Activated gamma-delta T cell treated with anti-CD3 and anti-CD28 coated beads, Interleukin-2, amount 50 U/mL, for 16 hours (primary cell): ENCODE data around the gene VAV1.

ENCODE experiments used
- DNase-seq: peaks from one replicate; pipeline ENCODE4 v3.0.0-alpha.2; 2020; ENCODE audit warnings: low read depth

Gene VAV1, protein sequence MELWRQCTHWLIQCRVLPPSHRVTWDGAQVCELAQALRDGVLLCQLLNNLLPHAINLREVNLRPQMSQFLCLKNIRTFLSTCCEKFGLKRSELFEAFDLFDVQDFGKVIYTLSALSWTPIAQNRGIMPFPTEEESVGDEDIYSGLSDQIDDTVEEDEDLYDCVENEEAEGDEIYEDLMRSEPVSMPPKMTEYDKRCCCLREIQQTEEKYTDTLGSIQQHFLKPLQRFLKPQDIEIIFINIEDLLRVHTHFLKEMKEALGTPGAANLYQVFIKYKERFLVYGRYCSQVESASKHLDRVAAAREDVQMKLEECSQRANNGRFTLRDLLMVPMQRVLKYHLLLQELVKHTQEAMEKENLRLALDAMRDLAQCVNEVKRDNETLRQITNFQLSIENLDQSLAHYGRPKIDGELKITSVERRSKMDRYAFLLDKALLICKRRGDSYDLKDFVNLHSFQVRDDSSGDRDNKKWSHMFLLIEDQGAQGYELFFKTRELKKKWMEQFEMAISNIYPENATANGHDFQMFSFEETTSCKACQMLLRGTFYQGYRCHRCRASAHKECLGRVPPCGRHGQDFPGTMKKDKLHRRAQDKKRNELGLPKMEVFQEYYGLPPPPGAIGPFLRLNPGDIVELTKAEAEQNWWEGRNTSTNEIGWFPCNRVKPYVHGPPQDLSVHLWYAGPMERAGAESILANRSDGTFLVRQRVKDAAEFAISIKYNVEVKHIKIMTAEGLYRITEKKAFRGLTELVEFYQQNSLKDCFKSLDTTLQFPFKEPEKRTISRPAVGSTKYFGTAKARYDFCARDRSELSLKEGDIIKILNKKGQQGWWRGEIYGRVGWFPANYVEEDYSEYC

DNA sequence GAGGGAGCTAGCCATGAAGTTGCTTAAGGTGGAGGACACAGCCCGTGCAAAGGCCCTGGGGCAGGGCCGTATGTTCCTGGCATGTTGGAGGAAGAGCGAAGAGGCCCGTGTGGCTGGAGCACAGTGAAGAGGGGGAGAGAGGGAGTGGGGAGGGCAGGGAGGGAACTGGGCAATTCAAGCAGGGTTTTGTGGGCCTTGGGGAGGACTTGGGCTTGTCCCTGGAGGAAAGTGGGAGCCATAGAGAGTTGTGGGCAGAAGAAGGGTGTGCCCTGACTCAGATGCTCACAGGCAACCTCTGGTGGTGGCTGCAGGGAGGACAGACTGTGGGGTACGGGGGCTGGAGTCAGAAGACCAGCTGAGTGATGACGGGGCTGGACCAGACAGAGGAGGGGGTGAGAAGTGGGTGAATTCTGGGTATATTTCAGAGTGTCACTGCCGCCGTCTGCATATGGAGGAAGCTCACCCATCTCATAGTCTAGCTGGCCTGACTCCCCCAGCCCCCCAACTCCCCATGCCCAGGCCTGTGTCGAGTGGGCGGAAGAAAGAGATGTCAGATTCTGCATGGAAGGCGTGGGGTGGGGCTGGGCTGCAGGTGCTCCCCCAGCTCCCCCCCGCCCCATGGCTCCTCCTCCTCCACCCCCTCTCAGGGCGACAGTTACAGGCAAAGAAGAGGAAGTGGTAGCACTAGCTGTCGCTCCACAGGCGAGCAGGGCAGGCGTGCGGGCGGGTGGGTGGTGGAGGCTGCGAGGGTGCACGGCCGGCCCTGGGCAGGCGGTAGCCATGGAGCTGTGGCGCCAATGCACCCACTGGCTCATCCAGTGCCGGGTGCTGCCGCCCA lies at the start of gene VAV1:
Gene VAV1 (plus strand): TSS at position 681 of the 838 bp plus-strand sequence. CDS start 100 bp downstream, at position 781.
- DNase-seq: peak; percentile 72

DNA sequence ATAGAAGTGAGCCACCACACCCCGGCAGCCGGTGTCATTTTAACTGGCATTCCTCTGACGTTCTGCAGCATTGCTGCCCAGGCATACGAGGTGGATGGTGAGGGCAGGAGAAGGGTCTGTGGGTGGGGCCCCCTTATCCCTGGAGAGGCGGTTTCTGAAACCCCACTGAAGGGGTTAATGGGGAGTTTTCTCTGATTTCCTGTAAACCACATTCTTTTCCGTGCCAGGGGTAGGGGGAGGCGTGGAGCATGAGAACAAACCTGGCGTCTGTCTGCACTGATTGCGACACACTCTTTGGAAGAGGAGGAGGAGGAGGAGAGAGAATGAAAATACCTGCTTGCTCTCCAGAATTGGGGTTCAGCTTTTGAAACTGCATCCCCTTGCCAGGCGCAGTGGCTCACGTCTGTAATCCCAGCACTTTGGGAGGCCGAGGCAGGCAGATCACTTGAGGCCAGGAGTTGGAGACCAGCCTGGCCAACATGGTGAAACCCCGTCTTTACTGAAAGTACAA lies 49.3 kb upstream of the VAV1 start:
- no peak for DNase-seq

DNA sequence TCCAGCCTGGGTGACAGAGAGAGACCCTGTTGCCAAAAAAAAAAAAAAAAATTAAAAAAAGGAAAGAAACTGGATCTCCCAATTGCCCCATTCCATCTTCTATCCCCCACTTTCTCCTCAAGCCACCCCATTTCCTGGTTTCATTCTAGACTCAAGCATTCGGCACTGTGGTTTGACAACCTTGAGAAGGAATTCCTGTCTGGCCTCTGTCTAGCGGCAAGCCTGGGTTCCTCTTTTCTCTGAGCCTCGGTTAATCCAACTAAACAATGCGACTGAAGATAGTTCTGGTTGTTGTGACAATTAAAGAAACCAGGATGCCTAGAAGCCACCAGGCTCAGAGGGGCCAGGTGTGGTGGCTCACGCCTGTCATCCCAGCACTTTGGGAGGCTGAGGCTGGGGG lies 48.8 kb upstream of the VAV1 start:
- DNase-seq: no peak

DNA sequence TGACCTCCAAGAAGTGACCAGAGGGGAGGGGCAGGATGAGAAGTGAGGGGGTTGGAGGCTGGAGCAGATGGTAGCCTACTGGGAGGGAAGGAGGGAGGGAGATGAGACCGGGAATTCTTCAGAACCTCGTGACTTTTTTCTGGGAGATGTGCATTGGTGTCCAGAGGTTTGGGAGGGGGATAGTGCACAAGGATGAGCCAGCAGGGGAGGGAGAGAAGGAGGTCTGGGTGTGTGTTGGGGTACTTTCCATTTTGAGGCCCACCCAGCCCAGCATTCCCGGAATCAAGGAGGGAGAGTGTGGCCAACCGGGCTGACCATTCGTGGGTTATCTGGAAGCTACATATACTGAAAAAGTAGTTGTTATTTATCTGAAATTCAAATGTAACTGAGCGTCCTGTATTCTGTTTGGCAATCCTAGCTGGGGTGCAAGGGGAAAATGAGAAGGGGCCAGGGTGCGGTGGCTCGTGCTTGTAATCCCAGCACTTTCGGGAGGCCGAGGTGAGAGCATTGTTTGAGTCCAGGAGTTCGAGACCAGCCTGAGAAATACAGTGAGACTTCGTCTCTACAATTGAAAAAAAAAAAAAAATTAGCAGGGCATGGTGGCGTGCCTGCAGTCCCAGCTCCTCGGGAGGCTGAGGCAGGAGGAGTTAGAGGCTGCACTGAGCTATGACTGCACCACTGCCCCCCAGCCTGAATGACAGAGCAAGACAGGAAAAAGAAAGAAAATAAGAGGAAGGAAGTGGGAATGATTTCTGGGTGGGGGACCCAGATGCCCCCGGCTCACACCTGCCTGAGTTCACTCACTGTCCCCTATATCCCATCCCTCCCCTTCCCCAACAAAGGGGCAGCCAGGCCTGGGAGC lies 47.6 kb upstream of the VAV1 start:
- DNase-seq: no peak

DNA sequence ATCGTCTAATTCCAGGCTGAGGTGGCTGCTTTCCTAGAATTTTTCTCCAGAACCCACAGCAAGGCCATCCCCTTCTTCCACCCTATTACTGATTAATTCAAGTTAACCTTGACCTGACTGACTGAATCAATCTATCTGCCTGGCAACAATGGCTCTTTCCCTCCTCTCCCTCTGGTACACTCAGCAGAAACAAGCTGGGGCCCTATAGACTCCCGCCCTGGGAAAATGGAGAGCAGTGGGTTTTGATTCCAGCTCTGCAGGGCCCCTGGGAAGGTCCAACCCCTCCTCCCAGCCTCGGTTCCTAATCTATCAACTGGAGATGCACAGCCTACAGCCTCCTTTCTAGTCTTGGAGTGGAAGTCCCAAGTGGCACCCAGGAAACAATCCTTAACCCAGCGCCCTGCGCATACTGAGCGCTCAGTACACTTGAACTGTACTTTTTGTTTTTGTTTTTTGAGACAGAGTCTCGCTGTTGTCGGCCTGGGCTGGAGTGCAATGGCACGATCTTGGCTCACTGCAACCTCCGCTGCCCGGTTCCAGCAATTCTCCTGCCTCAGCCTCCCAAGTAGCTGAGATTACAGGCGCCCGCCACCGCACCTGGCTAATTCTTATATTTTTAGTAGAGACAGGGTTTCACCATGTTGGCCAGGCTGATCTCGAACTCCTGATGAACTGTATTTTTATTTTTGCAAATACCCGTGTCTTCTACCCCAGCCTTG lies 46.8 kb upstream of the VAV1 start:
- no peak for DNase-seq

DNA sequence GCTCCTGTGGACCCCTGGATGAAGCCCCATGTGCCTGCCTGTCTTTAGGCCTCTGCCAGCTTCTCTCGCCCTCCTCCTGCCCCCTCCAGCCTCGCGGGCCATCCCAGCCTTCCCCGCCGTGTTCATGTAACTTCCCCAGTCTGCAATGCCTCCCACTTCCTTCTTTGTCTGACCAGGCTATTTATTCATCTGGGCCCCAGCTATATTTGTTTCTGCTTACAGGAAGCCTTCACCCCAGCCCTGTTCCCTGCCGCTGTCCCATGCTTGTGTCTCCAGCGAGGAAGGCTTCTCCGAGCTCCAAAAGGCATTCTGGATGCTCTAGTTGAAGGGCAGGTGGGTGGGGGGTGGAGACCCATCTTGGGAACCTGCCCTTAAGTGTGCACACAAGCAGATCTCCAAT lies 44.2 kb upstream of the VAV1 start:
- no peak for DNase-seq

DNA sequence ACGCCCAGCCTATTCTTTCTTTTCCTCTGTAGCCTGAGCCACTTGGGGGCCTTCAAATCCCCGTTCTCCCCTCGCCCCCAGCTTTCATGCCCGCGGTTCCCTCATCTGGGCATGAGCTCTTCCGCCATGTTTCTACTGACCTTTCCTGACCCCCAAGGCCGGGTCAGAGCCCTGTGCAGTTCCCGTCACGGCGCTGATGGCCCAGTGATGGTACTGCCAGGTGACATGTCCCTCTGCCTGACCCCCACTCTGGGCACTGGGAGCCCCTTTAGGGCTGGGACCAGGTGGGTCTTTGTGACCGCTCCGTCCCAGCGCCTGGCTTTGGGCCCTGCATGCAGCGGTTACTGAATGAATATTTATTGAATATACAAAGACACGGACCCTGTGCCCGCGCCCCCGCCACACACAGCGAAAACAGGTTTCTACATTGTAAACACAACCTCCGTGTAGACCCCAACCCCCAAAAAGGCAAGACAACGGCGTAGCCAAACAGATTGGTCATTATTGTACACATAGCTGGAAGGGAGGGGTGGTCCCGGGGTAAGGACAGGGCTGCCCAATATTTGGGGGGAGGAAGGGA lies 42.8 kb upstream of the VAV1 start:
- DNase-seq: no peak

DNA sequence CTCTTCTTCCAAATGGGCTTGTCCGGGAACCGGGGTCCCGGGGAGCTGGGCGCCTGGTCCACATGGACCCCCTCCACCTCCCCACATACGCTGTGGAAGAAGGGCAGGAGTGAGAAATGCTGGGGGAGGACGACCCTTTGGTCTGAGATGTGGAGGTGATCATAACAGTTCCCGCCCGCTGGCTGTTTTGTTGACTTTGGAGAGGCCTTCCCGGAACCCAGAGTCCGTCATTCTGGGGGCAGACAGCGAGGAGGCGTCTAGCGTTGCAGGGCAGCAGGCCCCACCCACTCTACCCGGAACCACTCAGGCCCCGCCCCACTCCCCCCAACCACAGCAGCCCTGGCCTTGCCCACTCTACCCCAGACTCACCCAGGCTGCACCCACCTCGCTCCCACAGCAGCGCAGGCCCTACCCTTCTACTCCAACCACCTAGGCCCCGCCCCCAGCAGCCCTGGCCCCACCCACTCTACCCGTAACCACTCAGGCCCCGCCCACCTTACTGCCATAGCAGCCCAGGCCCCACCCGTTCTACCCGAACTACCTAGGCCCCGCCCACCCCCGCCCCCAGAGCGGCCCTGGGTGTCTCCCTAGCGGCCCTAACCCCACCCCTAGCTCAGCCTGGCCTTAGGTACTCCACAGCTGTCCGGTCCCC lies 42.2 kb upstream of the VAV1 start:
- DNase-seq: no peak

DNA sequence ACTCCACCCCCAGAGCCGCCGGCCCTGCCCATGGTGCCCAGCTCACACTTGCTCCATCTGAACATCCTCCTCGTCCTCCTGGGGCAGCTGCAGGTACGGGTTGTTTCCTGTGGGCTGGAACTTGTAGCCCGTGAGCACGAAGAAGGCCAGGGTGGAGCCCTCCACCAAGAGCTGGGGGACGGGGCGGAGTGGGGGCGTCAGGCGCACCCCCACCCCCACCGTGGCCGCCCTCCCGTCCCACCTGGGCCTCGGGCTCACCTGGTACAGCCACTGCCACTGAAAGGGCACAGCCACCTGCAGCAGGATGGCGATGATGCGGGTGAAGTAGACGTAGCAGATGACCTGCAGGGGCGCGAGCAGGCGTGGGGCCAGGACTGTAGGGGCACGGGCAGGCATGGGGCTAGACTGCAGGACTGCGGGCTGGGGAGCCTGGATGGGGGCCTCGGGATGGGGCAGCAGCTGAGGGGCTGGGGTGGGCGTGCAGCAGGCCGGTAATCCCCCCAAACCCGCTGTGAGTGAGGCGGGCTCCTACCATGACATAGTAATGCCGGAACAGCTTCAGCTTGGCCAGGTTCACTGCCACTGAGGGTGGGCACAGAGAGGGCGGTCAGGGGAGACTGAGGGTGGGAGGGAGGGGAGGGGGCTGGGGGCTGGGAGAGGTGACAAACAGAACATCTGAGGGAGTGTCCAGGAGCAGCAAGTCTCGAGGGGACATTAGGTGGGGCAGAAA lies 41.4 kb upstream of the VAV1 start:
- DNase-seq: no peak

DNA sequence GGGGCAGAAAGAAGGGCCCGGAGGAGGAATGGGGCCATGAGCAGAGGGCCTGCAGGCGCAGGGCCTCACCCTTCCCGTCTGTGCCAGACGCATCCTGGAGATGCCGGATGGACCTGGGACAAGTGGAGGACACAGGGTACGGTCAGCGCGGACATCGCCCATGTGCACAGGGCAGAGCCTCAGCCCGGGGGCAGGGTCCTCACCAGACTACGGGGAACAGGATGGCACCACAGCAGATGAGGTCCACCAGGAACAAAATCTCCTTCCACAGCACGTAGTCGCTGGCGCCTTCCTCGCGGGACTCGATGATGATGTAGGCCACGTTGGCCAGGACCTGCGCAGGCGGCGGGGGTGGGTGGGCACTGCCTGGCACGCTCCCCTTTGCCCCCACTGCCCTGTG lies 40.7 kb upstream of the VAV1 start:
- no peak for DNase-seq

DNA sequence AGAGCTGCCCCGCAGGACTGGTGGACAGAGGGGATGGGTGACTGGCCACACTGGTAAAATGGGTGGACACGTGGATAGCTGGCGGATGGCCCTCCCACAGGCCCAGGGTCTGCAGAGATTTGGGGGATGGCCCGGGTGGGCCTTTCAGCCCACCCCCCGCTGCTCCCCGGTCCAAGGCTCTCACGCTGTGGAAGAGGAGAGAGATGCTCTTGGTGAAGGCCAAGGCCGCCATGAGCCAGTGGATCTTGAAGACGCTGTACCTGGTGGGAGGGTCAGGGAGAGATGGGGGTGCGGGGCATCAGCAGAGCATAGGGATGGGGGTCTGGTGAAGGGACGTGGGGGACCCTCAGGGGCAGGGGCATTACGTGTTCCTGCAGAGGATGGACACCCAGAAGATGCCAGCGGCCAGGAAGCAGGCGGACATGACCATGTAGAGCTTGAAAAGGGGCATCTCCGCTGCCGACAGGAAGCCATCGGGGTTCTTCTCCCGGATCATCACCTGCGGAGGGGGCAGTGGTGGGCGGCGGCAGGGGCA lies 39.6 kb upstream of the VAV1 start:
- no peak for DNase-seq

DNA sequence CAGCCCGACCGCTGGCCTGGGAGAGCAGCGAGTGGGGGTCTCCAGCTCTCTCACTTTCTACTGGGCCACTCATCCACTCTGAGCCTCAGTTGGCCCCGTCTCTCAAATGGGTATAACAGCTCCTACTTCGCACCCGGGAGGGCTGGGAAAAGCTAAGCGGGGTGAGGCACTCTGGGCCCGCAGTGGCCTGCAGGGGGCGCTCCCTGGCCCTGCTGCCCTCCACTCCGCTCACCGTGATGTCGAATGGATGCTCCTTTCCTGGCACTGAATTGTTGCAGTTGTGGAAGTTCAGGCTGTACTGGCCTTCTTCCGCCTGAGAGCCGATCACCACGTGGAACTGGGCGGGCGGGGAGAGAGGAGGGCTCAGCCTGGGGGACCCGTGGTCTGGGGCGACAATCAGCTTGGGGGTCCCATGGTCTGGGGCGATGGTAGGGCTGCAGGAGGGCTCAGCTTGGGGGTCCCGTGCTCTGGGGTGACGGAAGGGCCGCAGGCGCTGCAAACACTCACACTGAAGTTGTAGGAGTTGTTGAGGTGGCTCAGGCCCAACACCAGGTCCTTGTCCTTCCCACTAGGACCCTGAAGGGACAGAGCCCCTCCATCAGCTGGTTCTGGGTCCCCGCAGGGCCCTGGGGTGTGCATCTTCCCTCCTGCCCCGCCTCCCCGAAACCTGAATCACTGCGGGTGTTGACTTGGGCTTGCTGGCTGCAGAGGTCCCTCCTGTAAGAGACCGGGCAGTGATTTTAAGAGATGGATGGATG lies 39.0 kb upstream of the VAV1 start:
- no peak for DNase-seq

DNA sequence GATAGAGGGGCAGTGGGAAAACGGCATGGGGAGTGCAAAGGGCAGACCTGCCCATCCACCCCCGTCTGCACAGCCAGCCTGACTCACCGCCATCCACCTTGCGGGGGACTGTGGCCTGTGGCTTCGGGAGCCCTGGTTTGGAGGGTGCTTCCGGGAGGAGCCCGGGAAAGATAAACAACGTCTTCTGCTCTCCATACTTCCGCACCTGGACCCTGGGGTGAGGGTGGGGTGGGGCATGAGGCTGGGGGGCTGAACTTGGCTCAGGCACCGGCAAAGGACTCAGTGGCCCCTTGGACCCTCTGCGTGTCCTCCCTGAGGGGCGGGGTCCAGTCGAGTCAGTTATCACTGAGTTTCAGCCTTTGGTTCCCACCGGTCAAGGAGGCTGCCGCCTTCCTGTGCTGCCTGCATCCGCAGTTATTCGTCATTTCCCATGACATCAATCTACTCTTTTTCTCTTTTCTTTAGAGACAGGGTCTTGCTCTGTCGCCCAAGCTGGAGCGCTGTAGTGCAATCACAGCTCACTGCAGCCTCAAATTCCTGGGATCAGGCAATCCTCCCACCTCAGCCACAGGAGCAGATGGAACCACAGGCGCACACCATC lies 38.3 kb upstream of the VAV1 start:
- no peak for DNase-seq

DNA sequence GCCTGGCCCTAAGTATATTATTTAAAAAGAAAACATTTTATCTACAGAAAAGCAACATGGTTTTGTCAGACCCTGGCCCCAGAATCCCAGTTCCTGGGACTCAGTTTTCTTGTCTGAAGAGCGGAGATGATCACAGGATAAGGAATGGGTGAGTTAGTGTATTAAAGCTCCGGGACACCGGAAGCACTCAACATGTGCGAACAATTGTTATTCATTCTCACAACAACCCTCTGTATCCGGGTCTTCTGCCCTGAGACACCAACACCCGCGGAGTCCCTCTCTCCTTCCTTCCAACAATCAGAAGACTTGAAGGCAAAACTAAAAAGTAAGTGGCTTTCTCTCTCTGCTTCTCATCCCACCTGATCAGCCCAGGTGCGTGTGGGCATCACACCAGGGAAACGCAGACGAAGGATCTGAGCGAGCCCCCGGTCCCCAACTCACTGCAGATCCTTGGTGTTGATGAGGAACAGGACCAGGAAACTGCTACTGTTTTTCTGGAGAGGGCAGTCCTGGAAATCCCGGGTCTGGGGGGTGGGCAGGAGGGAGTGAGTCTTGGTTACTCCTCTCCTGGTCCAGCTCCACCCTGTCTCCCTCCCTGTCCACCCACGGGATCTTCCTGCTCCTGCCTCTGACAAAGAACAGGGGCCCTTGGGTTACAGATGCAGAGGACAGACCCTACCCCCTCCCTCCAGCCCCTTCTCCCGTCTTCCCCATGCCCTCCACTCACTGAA lies 37.2 kb upstream of the VAV1 start:
- DNase-seq: no peak

DNA sequence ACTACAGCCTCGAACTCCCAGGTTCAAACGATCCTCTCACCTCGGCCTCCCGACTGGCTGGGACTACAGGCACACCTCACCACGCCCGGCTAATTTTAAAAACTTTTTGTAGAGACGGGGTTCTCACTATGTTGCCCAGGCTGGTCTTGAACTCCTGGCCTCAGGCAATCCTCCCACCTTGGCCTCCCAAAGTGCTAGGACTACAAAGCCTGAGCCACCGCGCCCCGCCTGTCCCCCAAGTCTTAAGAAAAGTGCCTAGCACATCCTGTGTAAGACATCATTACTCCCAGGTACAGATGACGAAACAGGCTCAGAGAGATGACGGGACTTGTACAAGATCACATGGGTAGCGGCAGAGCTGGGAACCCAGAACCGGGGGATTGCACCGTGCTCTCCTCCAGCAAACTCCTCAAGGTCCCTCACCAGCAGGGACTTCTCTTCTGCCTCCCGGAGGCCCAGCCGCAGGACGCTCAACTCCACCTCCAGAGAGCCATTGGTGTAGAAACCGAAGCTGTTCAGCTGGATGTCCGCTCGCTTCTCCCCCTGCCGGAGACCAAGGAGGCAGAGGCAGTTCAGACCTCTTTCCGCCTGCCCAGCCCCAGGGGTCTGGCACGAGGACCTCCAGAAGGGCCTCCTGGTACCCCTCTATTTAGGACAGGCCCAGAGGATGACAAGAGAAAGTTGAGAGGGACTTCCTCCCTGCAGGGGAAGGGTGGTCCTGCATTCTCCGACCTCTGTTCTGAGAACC lies 36.2 kb upstream of the VAV1 start:
- DNase-seq: peak; percentile 50

DNA sequence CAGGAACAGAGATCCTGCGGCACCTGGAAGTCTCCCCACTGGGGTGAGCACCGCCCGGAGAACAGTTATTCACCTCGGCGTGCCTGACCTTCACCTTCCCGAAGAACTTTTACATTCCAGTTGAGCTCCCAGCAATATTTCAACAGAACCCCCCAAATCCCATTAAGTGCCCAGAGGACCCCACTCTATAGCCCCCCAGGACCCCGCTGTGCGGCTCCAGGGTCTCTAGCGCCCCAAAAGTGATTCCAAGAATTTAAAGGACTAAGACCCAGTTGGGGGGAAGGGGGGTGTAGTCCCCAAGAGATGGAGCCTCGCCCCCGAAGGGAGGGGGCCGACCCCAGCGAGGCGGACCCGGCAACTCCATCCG lies 35.6 kb upstream of the VAV1 start:
- DNase-seq: no peak
